Heart right ventricle (tissue), 16 donors: ENCODE results near the gene CHAMP1. TPM values are rescaled to one million over a fixed set of nuclear protein-coding genes. Genes with fewer than 3 reads are reported as not detected.

Source experiments
- ATAC-seq, 8 donors: fragments of 200-7000 bp; cut with Tn5 transposase; one replicate each; pipeline ENCODE4 v1.9.1; 2020; ENCODE audit warnings: mild to moderate bottlenecking in 8 of 8, moderate library complexity in 8 of 8, moderate number of reproducible peaks in 1 of 8
- DNase-seq, 2 donors: peaks; one replicate each; pipeline ENCODE4 v3.0.0-alpha.2; 2020
- H3K27ac ChIP-seq, 10 donors: fragments of 200-600 bp; sonication (generic) in 2 of 10; one replicate each; pipeline versions ENCODE4 v1.5.0 to v1.8.0; 2020 to 2022; ENCODE audit warnings: mild to moderate bottlenecking in 3 of 10
- H3K27me3 ChIP-seq, 7 donors: fragments of 200-600 bp; one replicate each; pipeline ENCODE4 v1.8.0; 2021 to 2022; ENCODE audit warnings: mild to moderate bottlenecking in 2 of 7
- H3K36me3 ChIP-seq, 9 donors: fragments of 200-600 bp; sonication (generic) in 1 of 9; one replicate each; pipeline versions ENCODE4 v1.5.0 to v1.8.0; 2020 to 2022; ENCODE audit warnings: mild to moderate bottlenecking in 2 of 9
- H3K4me1 ChIP-seq, 9 donors: fragments of 200-600 bp; sonication (generic) in 1 of 9; one replicate each; pipeline versions ENCODE4 v1.5.0 to v1.8.0; 2020 to 2022; ENCODE audit warnings: mild to moderate bottlenecking in 4 of 9
- H3K4me3 ChIP-seq, 10 donors: fragments of 200-600 bp; sonication (generic) in 2 of 10; one replicate each; pipeline versions ENCODE4 v1.5.0 to v1.8.0; 2020 to 2022; ENCODE audit warnings: mild to moderate bottlenecking in 7 of 10, moderate library complexity in 2 of 10
- H3K9me3 ChIP-seq, 11 donors: fragments of 200-600 bp in 10 of 11; sonication (generic) in 2 of 11; one replicate each; pipeline versions ENCODE4 v1.5.0 to v1.8.0; 2013 to 2022; ENCODE audit warnings: mild to moderate bottlenecking in 2 of 11, control low read depth in 1 of 11, moderate library complexity in 1 of 11
- CTCF ChIP-seq, 9 donors: fragments of 200-600 bp; sonication (generic) in 2 of 9; IDR thresholded peaks; one replicate each; pipeline versions ENCODE4 v1.5.0 to v1.8.0; 2021 to 2022; ENCODE audit warnings: antibody characterized with exemption in 9 of 9, mild to moderate bottlenecking in 5 of 9, moderate library complexity in 1 of 9
- WGBS, 2 donors: extraction: QIAGEN DNeasy Blood & Tissue Kit; methylation state at CpG; one replicate each; pipeline ENCODE4 v1.1.7; 2013; ENCODE audit warnings: inconsistent platforms in 1 of 2; 5-methylcytosine and 5-hydroxymethylcytosine counted together
- intact Hi-C, 10 donors: fragments of 100-400 bp; cut with DNase I; formaldehyde crosslinking; loops; one replicate each; pipeline versions ENCODE4 v1.11.1 to v1.14.2; 2022
- polyA plus RNA-seq, 2 donors: library from polyadenylated mRNA; stranded (reverse); fragments of 200-250 nt; gene quantifications; one replicate each; pipeline ENCODE4 v1.2.3, GENCODE V29; 2013
- total RNA-seq, 10 donors: library from RNA; stranded (reverse); fragmentation: NEBNext Ultra II Directional in 3 of 10; extraction: Animal tissue kit (Norgen Biotek cat#: 25700) in 3 of 10; gene quantifications; one replicate each; pipeline versions ENCODE4 v1.2.1 to v1.2.4, GENCODE V29; 2021 to 2023
- donor health status: Arrhythmogenic right ventricular cardiomyopathy.
- donor health status: ischemic (EF 13 %, LVEDD 7.1; RV severe dilation, severe dysfunction).
- donor health status: healthy with polysubstance abuse.
- donor health status: DM: no; HTN: yes; CAD: no.
- donor health status: DM: no; HTN: no; CAD: no.
- donor health status: ischemic (EF 25% LVEDD 6.9; RV normal size, moderate dysfunction).
- donor health status: ischemic (EF 25% LVEDD 5.7; RV mildly dilated, moderate dysfunction).
- donor health status: healthy.
- donor health status: DM: yes; HTN: yes; CAD: no.
- donor health status: Ischemic cardiomyopathy.
- donor health status: ischemic (EF 35%, LVEDD 5.7; RV mildly dilated, moderate dysfunction).
- donor health status: nonischemic (EF 11% LVEDD 7.7; RV severe dilation, severe dysfunction).
- donor health status: DM: yes; HTN: yes; CAD: no.
- donor health status: PGD.
- donor health status: ischemic (EF 29% LVEDD 5.4; RV normal size, mild dysfunction).
- donor health status: nonischemic (EF 23%, LVEDD 6.1; RV moderate dilation, normal function).

CHAMP1 gene
- total and polyA plus RNA-seq, 12 donors: 3.0 to 17.4 (median 10.6) TPM

DNA sequence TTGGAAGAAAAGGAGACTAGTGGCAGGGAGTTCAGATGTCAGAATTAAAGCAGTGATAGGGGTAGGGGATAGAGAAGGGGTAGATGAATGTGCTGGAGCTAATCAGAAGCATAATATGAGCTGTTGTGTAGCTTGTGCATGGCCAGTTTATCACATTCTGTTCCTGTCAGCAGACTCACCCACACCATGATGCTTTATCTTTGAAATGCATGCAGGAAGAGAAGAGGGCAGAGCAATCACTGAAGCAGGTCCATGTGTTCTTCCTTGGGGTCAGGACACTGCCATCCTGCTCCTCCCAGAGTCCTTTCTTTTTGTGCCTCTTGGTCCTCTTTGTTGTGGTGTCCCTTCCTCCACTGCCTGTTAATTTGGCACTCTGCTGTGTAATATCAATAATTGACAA, 5.8 kb downstream of the CHAMP1 start:
- no peaks in the 10 kb centered on the region for H3K27me3 ChIP-seq
- intact Hi-C loops: no loop called here
- H3K36me3 ChIP-seq: peaks cover 0 to 44% (median 35%) of the 10 kb centered on the region in 9 donors
- TF ChIP-seq CTCF (IDR thresholded peaks at IDR 0.05): no peak
- ATAC-seq (peak; percentile 8 to 73 (median 40)), DNase-seq (no peak)
- H3K9me3 ChIP-seq: no peaks in the 10 kb centered on the region
- peaks cover 0 to 52% (median 43%) of the 10 kb centered on the region in 9 donors for H3K4me1 ChIP-seq
- no peak overlapping the region for H3K4me3 ChIP-seq
- H3K27ac ChIP-seq: peak overlapping the region in 3 of 10 donors; percentile 10 to 39 (median 27)

DNA sequence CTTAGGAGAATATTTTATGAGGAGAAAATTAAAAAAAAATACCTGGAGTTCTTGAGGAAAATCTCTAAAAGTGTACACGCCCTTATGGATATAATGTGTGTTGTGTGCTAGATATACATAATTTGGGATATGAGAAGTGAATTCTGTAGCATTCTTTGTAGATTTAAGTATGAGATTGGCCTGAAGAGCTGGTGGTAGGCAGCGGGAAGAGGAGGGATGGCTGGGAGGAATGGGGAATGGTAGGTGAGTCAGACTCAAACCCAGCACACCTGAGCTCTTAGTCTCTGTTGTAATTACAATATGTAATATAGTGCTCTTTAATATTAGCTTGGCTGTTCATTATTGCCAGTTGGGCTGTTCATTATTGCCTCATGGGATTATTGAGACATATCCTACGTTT, 7.0 kb downstream of the CHAMP1 start:
- H3K4me3 ChIP-seq: no peak overlapping the region
- ATAC-seq (no peak), DNase-seq (no peak)
- H3K9me3 ChIP-seq: no peaks in the 10 kb centered on the region
- no peaks in the 10 kb centered on the region for H3K27me3 ChIP-seq
- H3K4me1 ChIP-seq: peaks cover 0 to 50% (median 31%) of the 10 kb centered on the region in 9 donors
- intact Hi-C loops: no loop called here
- WGBS, 2 donors: 90 to 92% methylated on average over 3 of the region's 3 CpGs
- no peak for TF ChIP-seq CTCF (IDR thresholded peaks at IDR 0.05)
- H3K27ac ChIP-seq: no peak overlapping the region
- peaks cover 0 to 55% (median 36%) of the 10 kb centered on the region in 9 donors for H3K36me3 ChIP-seq

DNA sequence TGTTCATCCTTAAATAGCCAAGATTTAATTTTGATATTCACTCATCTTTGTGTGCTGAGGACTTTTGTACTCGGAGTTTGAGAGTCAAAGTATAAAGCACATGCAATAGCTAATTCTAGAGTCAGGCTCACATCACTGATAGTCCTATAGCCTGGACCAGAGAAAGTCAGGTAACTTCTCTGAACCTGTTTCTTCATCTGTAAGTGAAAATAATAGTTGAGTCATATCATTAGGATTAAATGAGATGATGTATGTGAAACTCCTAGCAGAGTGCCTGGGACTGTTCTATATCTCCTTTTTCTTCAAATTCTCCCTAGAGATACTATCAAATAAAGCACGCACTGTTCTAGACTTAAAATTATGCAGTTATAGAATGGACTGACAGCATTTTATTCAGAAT, 9.0 kb downstream of the CHAMP1 start:
- H3K27me3 ChIP-seq: no peaks in the 10 kb centered on the region
- H3K4me3 ChIP-seq: no peak overlapping the region
- H3K27ac ChIP-seq: no peak overlapping the region
- DNase-seq: no peak
- H3K36me3 ChIP-seq: peaks cover 0 to 71% (median 36%) of the 10 kb centered on the region in 9 donors
- intact Hi-C loops: no loop called here
- 92 to 95% methylated on average over 2 of the region's 2 CpGs for WGBS, 2 donors
- H3K4me1 ChIP-seq: peaks cover 0 to 39% (median 21%) of the 10 kb centered on the region in 9 donors
- H3K9me3 ChIP-seq: no peaks in the 10 kb centered on the region
- TF ChIP-seq CTCF (IDR thresholded peaks at IDR 0.05): no peak
- no peak for ATAC-seq

DNA sequence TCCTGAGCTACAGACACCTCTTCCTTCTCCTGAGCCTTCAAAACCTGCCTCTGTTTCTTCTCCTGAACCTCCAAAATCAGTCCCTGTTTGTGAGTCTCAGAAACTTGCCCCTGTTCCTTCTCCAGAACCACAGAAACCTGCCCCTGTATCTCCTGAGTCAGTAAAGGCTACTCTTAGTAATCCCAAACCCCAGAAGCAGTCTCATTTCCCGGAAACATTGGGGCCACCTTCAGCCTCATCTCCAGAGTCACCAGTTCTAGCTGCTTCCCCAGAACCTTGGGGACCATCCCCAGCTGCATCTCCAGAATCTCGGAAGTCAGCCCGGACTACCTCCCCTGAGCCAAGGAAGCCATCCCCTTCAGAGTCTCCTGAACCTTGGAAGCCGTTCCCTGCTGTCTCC, 10.0 kb downstream of the CHAMP1 start:
- intact Hi-C loops: no loop called here
- Histone ChIP-seq H3K9me3 (no peaks in the 10 kb centered on the region), H3K4me3 (no peak overlapping the region), H3K36me3 (peaks cover 0 to 77% (median 36%) of the 10 kb centered on the region in 9 donors), H3K4me1 (peaks cover 0 to 29% (median 11%) of the 10 kb centered on the region in 9 donors), H3K27me3 (no peaks in the 10 kb centered on the region), H3K27ac (no peak overlapping the region)
- no peak for TF ChIP-seq CTCF (IDR thresholded peaks at IDR 0.05)
- WGBS, 2 donors: 98 to 99% methylated on average over 4 of the region's 4 CpGs
- no peak for ATAC-seq
- DNase-seq: no peak
